ENCODE data around the gene TM4SF1. TPM values are rescaled to one million over a fixed set of nuclear protein-coding genes. Genes with fewer than 3 reads are reported as not detected.

The TM4SF1 gene
- total RNA-seq, 1 experiment from 2014 or later: 0.66 TPM

- Histone ChIP-seq H3K9me2 (ENCODE audit: insufficient read depth) (no peaks in the 10 kb centered on the region), H3K4me1 (ENCODE audit: control insufficient read depth in 1 of 2, insufficient read depth in 2 of 2, low read length in 2 of 2) (peaks cover 9 to 18% of the 10 kb centered on the region in 2 experiments), H3K9ac (ENCODE audit: low read length) (no peak overlapping the region), H3K36me3 (ENCODE audit: control insufficient read depth in 1 of 2, insufficient read depth in 2 of 2, low read length in 2 of 2) (no peaks in the 10 kb centered on the region), H3K79me2 (ENCODE audit: insufficient read depth, low read length) (no peaks in the 10 kb centered on the region), H3K27ac (ENCODE audit: low read depth, low read length) (no peak overlapping the region), H4K20me1 (ENCODE audit: insufficient read depth) (no peaks in the 10 kb centered on the region), H3K4me3 (replicated peaks in 1 of 2; ENCODE audit: low read depth in 1 of 2, low read length in 2 of 2) (no peak overlapping the region), H3K27me3 (ENCODE audit: insufficient read depth, low read length) (no peaks in the 10 kb centered on the region), H3K4me2 (ENCODE audit: low read length) (no peak overlapping the region), H2AFZ (ENCODE audit: low read depth, low read length, poor library complexity, severe bottlenecking) (no peak overlapping the region), H3K9me3 (ENCODE audit: control insufficient read depth in 1 of 2, insufficient read depth in 1 of 2, low read depth in 1 of 2, low read length in 2 of 2) (no peaks in the 10 kb centered on the region)
- TF ChIP-seq JUND (IDR thresholded peaks at IDR 0.05) (no peak), ELF1 (IDR thresholded peaks at IDR 0.05; ENCODE audit: borderline replicate concordance, low read depth) (no peak), YY1 (IDR thresholded peaks at IDR 0.05; ENCODE audit: extremely low read depth, insufficient replicate concordance, low read depth, low read length) (no peak), ZBTB33 (IDR thresholded peaks at IDR 0.05; ENCODE audit: extremely low read depth, insufficient replicate concordance, low read length) (no peak)
- CTCF ChIA-PET: interaction anchor here (1.2 to 1.6 kb wide), 2 partner anchors 9 to 127 kb away, joined by 3 read pairs; no protein-coding TSS in a partner anchor
- no TSS peak for BruUV-seq (replicated peaks)
- DNase-seq (ENCODE audit: low read depth, low spot score) (no peak), ATAC-seq (no peak)
- POLR2A ChIA-PET: interaction anchor here (1.2 kb wide), 1 partner anchor 43 kb away, joined by 4 read pairs; no protein-coding TSS in a partner anchor
- RAD21 ChIA-PET (ENCODE audit: low non-redundant PET in 1 of 2, low total read pairs in 2 of 2, uncharacterized antibody in 2 of 2, unreplicated experiment in 2 of 2): no interaction called here
- intact Hi-C loops (cut with micrococcal nuclease): no loop called here
Measured at GRCh38 chr3:149362366-149362765, 15.1 kb downstream of the TM4SF1 start.

- H3K9ac ChIP-seq (ENCODE audit: low read length): no peak overlapping the region
- BruUV-seq (replicated peaks): no TSS peak
- no peak for TF ChIP-seq JUND (IDR thresholded peaks at IDR 0.05)
- TF ChIP-seq CTCF (IDR thresholded peaks at IDR 0.05 in 2 of 3, conservative IDR thresholded peaks at IDR 0.05 in 1 of 3; ENCODE audit: borderline replicate concordance in 1 of 3, insufficient read depth in 1 of 3, low read depth in 2 of 3, low read length in 2 of 3): no peak
- TF ChIP-seq EZH2phosphoT487 (IDR thresholded peaks at IDR 0.05; ENCODE audit: borderline replicate concordance): no peak
- TF ChIP-seq TCF7L2 (IDR thresholded peaks at IDR 0.05; ENCODE audit: borderline replicate concordance, extremely low read depth, insufficient read depth, insufficient read length): no peak
- no peak for TF ChIP-seq ZFX (IDR thresholded peaks at IDR 0.05)
- no peak for TF ChIP-seq ZNF274 (IDR thresholded peaks at IDR 0.05; ENCODE audit: low read depth, low read length)
- TF ChIP-seq SRF (IDR thresholded peaks at IDR 0.05; ENCODE audit: low read depth): no peak
- no peak for TF ChIP-seq RAD21 (IDR thresholded peaks at IDR 0.05; ENCODE audit: low read depth)
- no peak for TF ChIP-seq MAX (IDR thresholded peaks at IDR 0.05)
- TF ChIP-seq SIN3A (IDR thresholded peaks at IDR 0.05; ENCODE audit: low read depth): no peak
- TF ChIP-seq CBX3 (IDR thresholded peaks at IDR 0.05; ENCODE audit: low read depth): no peak
- TF ChIP-seq EGR1 (IDR thresholded peaks at IDR 0.05; ENCODE audit: low read depth): no peak
- no peak for TF ChIP-seq POLR2AphosphoS5 (IDR thresholded peaks at IDR 0.05; ENCODE audit: low read depth, low read length)
- TF ChIP-seq ATF3 (IDR thresholded peaks at IDR 0.05): no peak
- no peak for TF ChIP-seq YY1 (IDR thresholded peaks at IDR 0.05; ENCODE audit: extremely low read depth, insufficient replicate concordance, low read depth, low read length)
- H3K36me3 ChIP-seq (ENCODE audit: control insufficient read depth in 1 of 2, insufficient read depth in 2 of 2, low read length in 2 of 2): no peaks in the 10 kb centered on the region
- no peak overlapping the region for H2AFZ ChIP-seq (ENCODE audit: low read depth, low read length, poor library complexity, severe bottlenecking)
- no peak overlapping the region for H3K4me3 ChIP-seq (replicated peaks in 1 of 2; ENCODE audit: low read depth in 1 of 2, low read length in 2 of 2)
- H3K9me2 ChIP-seq (ENCODE audit: insufficient read depth): no peaks in the 10 kb centered on the region
- no peaks in the 10 kb centered on the region for H4K20me1 ChIP-seq (ENCODE audit: insufficient read depth)
- H3K79me2 ChIP-seq (ENCODE audit: insufficient read depth, low read length): no peaks in the 10 kb centered on the region
- peaks cover 3 to 8% of the 10 kb centered on the region in 2 experiments; a peak in 3 of 4 replicates for H3K4me1 ChIP-seq (ENCODE audit: control insufficient read depth in 1 of 2, insufficient read depth in 2 of 2, low read length in 2 of 2)
- ChIA-PET CTCF (interaction anchor here (1.4 kb wide), 1 partner anchor 13 kb away, joined by 5 read pairs; no protein-coding TSS in a partner anchor), POLR2A (no interaction called here), RAD21 (ENCODE audit: low non-redundant PET in 1 of 2, low total read pairs in 2 of 2, uncharacterized antibody in 2 of 2, unreplicated experiment in 2 of 2) (no interaction called here)
- intact Hi-C loops (cut with micrococcal nuclease): no loop called here
- no peaks in the 10 kb centered on the region for H3K9me3 ChIP-seq (ENCODE audit: control insufficient read depth in 1 of 2, insufficient read depth in 1 of 2, low read depth in 1 of 2, low read length in 2 of 2)
- no peak for DNase-seq (ENCODE audit: low read depth, low spot score)
- no peak overlapping the region for H3K27ac ChIP-seq (ENCODE audit: low read depth, low read length)
- H3K4me2 ChIP-seq (ENCODE audit: low read length): no peak overlapping the region
- no peaks in the 10 kb centered on the region for H3K27me3 ChIP-seq (ENCODE audit: insufficient read depth, low read length)
- ATAC-seq: no peak
Measured at GRCh38 chr3:149356630-149357029, 20.8 kb downstream of the TM4SF1 start.
